Stimulated activated CD4-positive, alpha-beta T cell treated with anti-CD3 and anti-CD28 coated beads, Interleukin-1b, Interleukin-23, amount 100 ng/mL, for 4 hours (primary cell): ENCODE results near the gene BPGM.

Experiments used
- DNase-seq, 2 donors: peaks; one replicate each; pipeline ENCODE4 v3.0.0-alpha.2; 2020; ENCODE audit warnings: low read depth in 2 of 2

BPGM gene

GRCh38 chr7:134720091-134720935 lies 73.7 kb downstream of the BPGM start:
- DNase-seq = no peak

- no peak for DNase-seq
Observed at GRCh38 chr7:134721171-134721570, 74.5 kb downstream of the BPGM start.

- no peak for DNase-seq
Observed at GRCh38 chr7:134722786-134723322, 76.2 kb downstream of the BPGM start.

GRCh38 chr7:134723892-134724291 lies 77.2 kb downstream of the BPGM start:
- DNase-seq = no peak

GRCh38 chr7:134724606-134725005 lies 78.0 kb downstream of the BPGM start:
- DNase-seq = no peak

GRCh38 chr7:134726581-134726980 lies 79.9 kb downstream of the BPGM start:
- DNase-seq = no peak

- DNase-seq = no peak
Observed at GRCh38 chr7:134727711-134728110, 81.1 kb downstream of the BPGM start.
